Effector CD8-positive, alpha-beta T cell (primary cell): Measurements from ENCODE around the gene RXRA.

Source experiments
- DNase-seq: peaks from one replicate; lab custom pipeline; 2025; lab: John Stamatoyannopoulos, UW

The RXRA gene

GRCh38 chr9:134402182-134402581, 75.9 kb downstream of the RXRA start:
- DNase-seq: no peak

DNA sequence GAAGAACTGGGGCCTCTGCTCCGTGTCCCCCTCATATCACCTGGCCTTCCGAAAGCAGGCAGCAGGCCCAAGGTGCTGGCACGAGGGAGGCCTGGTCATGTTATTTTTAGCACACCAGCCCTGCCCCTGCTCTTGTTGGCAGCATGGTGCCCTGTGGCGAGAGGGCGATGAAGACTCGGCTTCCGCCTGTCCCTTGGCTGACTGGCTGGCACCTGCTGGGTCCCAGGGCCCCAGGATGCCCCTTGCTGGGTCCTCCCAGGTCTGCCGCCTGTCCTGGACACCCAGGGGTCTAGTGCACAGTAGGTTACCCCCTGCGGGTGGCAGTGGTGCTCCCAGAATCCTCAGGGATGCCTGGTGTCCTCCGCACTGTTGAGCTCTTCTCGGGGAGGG, 77.0 kb downstream of the RXRA start:
- no peak for DNase-seq

- peak; percentile 3 for DNase-seq
Observed at GRCh38 chr9:134403682-134404301, 77.5 kb downstream of the RXRA start.

DNA sequence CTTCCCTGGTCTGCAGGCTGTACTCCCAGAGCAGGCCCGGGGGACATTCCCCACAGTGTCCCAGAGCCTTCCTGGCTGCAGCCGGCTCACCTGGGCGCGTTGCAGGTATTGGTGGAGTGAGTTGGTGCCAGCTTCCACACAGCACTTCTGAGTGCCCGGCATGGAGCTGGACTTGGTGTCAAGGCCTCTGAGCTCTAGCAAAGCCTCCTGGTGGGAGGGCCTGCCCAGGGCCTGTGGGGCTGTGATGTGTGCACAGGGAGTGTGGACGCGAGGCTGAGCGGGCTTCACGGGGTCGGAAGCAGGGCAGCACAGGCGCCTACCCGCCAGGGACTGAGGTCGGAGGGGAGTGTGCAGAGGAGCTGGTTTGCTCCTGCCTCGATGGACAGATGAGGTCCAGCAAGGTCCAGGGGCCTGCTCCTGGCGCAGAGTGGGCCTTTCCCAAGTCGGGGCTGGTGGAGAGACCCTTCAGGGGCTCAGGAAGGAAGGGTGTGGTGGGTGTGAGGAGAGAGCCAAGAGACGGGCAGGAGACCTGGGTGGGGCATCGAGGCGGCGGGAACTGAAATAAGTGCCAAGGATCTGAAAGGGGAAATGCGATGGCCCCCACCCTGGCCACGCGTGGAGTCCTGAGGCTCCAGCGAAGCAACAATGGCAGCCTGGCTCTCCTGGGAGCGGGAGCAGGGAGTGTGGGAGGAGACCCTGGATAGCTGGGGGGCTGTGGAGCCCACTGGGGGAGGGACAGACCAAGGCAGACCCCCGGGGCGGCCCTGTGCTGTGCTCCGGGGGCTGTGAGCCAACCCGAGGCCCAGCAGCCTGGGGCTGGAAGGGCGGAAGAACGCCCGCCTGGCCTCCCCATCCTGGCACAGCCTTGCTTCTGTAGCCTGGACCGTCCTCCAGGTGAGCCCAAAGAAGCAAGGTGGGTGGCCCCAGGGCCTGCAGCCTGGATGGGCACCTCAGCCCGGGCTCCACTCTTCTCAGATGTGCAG, 78.4 kb downstream of the RXRA start:
- DNase-seq: no peak

- DNase-seq: no peak
Observed at GRCh38 chr9:134405527-134405926, 79.3 kb downstream of the RXRA start.

- no peak for DNase-seq
Observed at GRCh38 chr9:134406366-134407120, 80.3 kb downstream of the RXRA start.

GRCh38 chr9:134407121-134407779, 81.0 kb downstream of the RXRA start:
- DNase-seq: peak; percentile 29

DNA sequence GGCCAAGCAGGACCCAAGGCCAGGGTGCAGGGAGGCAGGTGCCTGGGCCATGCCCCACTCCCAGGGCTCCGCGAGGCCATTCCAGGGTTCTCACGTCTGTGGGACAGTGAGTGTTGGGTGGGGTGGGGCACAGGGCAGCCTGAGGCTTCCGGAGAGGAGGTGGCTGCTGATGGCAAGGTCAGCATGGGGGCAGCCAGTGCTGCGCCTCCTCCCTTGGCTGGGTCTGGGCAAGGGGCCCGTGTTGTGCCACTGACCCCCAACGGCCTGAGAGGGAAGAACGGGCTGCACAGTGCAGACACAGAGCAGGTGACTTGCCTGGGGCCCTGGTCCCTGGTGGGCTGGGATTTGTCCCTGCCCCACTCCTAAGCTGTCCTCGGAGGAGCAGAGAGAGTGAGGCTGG, 82.1 kb downstream of the RXRA start:
- no peak for DNase-seq

DNA sequence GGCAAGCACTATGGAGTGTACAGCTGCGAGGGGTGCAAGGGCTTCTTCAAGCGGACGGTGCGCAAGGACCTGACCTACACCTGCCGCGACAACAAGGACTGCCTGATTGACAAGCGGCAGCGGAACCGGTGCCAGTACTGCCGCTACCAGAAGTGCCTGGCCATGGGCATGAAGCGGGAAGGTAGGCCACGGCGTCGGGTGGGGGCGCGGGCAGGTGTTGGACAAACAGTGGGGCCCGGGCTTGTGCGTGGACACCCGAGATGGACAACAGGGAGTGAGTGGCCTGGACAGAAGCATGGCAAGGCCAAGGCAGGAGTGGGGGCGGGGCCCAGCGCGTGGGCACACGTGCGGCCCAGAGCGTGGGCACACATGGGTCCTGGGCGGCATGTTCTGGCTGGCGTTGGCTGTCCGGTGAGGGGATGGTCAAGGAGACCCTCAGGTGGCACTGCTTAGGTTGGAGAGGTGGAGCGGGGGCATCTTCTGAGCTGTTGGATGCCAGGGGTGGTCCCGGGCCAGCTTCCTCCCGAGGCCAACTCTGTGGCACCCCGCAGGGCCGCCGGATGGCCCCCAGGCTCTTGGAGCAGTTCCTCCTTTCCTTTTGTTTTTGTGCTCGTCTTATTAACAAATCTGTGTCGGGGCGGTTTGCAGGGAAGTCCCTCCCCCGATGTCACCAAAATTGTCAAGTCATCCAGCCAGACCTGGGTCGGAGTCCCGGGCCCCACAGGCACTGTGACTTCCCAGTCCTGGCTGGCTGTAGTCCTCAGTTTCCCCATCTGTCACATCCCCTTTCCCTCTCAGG, 82.9 kb downstream of the RXRA start:
- no peak for DNase-seq

DNA sequence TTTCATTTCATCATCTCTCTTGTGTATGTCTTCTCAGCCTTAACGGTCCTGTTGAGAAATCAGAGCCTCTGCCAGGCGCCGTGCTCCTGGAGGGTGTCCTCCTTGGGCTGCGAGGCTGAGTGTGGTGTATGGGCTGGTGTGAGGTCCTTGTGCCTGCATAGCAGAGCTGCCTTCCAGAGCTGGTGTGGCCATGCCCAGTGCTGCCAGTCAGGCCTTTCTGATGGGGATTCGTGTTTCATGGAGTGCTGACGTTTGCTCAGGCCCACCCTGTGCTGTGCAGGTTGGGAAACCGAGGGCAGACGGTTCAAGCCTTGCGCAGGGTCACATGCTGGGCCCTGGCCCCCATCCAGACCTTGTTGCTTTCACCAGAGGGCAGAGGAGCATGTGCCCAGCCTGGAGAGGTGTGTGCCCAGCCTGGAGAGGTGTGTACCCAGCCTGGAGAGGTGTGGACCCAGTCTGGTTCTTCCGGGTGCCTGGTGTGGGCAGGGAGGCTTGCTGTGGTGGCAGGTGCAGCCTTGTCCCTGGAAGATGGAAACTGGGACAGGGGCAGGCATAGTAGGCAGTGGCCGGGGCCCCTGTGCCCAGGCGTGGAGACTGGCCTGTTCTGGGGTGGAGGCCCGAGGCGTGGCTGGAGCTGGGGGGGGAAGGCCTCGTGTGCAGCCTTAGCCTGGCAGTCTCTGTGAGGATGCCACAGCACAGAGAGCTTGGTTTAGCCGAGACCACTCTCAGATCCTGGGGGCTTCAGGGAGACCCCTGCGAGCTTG, 84.0 kb downstream of the RXRA start:
- no peak for DNase-seq

DNA sequence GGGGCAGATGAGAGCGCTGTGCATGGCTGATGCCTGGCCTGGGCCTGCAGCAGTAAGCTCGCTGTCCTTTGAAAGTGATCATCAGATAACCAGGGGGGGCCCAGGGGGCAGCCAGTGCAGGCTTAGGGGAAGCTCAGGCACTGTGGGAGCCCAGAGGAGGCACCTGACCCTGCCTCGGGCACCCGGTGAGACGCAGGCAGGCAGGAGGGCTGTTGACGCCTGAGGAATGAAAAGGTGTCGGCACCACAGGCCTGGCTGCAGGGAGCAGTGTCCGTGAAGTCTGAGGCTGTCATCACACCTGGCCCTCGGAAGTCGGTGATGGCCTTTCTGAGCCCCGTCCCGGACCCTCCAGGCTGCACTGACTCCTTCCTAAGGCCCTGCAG, 84.6 kb downstream of the RXRA start:
- DNase-seq: no peak

DNA sequence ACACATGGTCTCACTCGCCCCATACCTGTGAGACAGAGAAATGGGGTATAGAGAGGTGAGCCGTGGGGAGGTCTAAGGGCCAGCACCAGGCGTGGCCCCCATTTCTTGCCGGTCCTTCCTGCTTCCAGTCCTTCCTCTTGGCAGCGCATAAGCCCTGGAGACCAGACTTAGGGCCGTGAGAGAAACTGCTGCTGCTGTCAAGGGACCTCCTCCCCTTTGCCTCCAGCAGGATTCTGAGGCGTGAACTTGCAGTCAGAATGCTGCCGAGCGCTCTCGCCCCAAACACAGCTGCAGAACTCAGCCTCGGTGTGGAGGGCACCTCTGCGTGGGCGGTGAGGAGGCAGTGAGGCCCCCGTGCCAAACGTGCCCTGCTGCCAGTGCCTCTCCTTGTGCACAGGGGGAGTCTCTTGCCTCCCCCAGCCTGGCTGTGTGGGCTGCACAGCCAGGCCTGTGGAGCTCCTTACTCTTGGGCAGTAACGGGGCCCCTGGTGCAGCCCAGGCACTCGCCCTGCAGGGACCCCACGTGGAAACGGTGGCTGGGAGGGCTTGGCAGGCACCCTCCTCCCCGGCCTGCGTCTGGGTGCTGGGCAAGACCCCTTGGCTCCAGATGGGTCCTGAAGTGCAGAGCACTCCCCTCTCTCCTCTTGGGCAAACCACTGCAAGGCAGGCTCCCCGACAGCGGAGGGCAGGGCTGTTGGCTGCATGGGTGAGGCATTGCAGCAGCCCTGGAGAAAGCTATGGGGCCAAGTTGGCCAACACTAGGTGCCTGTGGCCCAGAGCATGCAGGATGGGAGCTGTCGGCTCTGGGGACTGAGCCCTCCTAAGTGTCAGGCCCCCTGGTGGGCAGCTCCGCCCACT, 85.4 kb downstream of the RXRA start:
- DNase-seq: no peak

GRCh38 chr9:134412298-134412711, 86.0 kb downstream of the RXRA start:
- DNase-seq: no peak

- no peak for DNase-seq
Observed at GRCh38 chr9:134413112-134413715, 87.0 kb downstream of the RXRA start.

DNA sequence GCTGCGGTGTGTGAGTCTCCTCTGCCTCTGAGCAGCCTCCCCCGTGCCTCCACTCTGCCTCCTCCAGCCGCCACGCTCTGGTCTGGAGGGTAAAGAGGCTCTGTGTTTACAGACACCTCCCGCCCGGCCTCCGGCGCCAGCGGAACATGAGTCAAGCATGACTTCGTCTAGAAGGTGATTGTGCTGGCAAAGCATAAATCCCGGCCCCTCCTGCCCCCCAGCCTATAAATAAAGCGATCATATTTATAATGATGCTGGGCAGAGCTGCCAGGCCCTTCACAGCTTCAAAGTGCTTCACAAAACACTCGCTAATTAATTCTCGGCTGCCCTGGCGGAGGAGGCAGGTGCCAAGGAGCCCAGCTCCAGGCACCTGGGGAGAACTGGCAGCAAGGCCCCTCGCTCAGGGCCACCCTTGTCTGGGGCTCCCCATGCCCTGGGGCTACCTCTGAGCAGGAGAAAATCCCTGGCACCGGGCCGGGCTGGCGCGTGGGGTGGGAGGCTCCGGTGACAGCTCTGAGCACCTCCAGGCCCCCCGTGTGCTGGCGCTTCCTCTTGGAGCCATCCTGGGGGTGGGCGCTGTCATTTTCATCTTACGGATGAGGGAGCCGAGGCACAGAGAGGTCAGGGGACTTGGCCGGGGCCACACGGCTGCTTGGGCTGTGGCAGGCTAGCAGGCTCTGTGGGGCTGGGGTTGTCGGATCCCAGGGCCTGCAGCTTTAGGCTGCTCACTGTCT, 87.8 kb downstream of the RXRA start:
- no peak for DNase-seq

DNA sequence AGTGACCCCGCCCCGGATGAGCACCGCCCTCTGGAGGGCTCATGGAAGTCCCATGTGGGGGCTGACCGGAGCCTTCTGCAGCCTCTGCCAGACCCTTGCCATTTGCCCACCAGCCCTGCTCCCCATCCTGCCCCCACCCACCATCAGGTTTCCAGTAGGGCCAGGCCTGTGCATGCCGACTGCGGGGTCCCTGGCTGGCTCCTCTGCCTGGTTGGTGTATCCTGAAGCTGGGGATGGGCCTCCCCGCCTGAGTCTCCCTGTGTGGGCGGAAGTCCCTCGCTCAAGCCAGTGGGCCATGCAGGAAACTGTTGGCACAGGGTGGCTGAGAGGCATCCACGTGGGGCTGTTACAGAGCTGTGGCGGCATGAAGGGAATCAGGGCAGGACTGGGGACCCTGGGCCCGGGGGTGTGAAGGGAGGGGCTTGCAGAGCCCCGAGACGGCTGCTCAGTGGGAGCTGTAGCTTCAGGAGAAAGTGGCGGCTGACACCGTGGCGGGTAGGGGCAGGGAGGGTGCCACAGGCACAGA, 88.7 kb downstream of the RXRA start:
- no peak for DNase-seq

GRCh38 chr9:134416385-134417015, 90.2 kb downstream of the RXRA start:
- DNase-seq: no peak

GRCh38 chr9:134418354-134418753, 92.1 kb downstream of the RXRA start:
- DNase-seq: no peak
